ENCODE data around the gene CNBP.
"Not testable (repeated sequence)": the region's sequence is repeated elsewhere in the genome, so short reads cannot be mapped to it uniquely, and the experiment has no call there.

Gene CNBP

GRCh38 chr3:129183569-129184395 lies at the start of gene CNBP:
Gene CNBP (minus strand): TSS chr3:129183896. CDS start chr3:129171757, 12,139 bp downstream.
- peak; percentile 80 to 93 for DNase-seq (ENCODE audit: low read depth in 2 of 2)

DNA sequence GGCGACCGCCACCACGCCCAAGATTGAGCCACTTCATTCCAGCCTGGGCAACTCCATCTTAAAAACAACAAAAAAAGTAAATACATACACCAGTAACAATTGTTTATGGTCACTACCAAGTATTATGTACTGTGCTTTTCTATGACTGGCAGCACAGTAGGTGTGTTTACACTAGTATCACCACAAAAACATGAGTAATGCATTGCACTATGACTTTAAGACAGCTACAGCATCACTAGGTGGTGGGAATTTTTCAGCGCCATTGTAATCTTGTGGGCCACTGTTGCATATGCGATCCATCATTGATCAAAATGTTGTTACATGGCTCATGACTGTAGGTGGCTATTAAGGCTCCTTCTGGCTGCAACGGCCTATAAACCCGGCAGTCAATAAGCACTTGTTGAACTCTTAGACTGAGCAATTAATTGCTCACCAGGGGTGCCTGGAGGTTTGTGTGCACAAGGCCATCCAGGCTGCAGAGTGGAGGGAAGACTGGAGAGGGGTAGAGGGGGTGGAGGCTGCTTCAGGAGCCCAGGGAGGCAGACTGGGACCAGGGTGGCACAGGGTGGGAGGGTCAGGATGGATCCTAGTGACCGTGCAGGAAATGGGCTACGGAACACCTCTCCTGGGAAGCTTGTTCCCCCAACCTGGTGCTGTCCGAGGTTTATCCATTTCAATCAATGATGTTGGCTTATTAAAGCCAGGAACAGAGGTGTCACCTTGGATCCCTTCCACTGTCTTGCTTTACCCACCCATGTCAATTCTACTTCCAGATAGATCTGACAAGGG lies 47.8 kb upstream of the CNBP start:
- DNase-seq (ENCODE audit: low read depth in 2 of 2) = no peak

DNA sequence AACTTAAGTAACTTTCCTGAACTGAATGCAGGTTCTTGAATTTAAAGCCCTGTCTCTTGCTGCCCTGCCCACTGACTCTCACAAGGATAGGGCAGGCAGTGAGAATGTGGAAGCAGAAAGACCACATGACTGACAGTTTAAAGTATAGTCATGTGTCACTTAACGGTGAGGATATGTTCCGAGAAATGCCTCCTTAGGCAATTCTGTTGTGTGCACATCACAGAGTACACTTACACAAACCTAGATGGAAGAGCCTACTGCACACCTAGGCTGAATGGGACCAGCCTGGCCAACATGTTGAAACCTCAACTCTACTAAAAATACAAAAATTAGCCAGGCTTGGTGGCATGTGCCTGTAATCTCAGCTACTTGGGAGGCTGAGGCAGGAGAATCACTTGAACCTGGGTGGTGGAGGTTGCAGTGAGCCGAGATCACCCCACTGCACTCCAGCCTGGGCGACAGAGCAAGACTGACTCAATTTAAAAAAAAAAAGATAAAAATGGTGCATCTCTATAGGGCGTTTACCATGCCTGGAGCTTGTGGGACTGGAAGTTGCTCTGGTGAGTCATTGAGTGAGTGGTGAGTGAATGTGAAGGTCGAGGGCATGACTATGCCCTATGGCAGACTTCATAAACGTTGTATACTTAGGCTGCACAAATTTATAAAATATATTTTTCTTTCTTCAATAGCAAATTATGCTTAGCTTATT lies 46.8 kb upstream of the CNBP start:
- DNase-seq (ENCODE audit: low read depth in 2 of 2) = no peak

DNA sequence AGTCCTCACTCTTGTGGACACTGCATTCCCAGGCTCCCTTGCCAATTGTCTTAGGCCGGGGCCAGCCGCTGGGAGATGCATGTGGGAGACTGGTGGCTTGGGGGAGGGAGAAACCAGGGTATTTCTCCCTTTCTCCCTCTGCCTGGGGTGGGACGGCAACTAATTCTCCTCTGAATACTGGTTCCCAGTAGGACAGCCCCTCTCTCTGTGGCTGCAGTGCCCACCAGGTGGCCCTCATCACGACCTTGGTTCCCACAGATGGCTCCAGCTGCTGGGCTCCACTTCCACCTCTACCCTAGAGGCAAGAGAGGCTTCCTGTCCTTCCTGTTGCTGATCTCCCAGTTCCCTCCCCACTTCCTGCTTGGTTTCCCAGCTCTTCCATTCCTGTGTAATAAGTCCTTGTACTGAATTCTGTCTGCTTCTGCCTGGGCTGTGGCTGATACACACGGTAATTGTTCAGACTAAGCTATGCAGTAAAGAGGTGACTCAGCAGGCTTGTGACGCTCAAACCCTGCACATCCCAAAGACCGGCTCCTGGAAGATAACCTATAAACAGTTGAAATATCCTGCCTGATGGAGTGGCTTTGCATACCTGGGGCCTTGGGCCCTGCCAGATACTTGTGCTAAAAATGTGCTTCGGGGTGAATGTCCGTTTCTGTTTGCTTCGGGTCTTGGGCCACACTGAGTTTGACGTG lies 45.3 kb upstream of the CNBP start:
- no peak for DNase-seq (ENCODE audit: low read depth in 2 of 2)

DNA sequence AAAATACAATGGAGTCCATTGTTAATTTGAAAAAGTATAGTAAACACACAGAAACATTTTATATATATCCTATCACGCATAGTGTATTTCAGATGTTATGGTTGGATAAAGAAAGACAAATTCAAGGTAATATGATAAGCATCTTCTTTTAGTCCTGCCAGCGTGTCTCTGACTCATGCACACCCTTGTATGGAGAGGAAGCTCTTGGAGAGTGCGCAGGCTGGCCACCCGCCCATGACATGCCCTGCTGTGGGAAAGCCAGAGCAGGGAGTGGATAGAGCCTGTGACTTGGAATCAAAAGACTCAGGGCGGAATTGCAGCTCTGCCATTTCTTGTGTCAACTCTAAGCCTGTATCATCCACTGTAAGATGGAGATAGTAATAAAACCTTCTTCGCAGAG lies 42.7 kb upstream of the CNBP start:
- no peak for DNase-seq (ENCODE audit: low read depth in 2 of 2)

- no peak for DNase-seq (ENCODE audit: low read depth in 2 of 2)
Observed at GRCh38 chr3:129224984-129225393, 41.3 kb upstream of the CNBP start.

GRCh38 chr3:129224387-129224786 lies 40.7 kb upstream of the CNBP start:
- DNase-seq (ENCODE audit: low read depth in 2 of 2) = not testable (repeated sequence)

DNA sequence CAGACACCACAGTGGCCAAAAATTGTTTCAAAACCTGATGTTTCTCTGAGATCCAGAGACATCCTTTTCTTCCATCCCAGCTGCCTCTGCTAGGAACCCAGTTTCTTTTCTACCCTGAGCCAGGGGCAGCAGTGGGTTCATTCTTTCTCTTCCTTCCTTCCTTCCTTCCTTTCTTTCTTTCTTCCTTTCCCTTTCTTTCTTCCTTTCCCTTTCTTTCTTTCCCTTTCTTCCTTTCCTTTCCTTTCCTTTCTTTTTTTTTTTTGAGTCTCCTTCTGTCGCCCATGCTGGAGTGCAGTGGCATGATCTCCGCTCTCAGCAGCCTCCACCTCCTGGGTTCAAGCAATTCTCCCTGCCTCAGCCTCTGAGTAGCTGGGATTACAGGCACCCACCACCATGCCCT lies 35.0 kb upstream of the CNBP start:
- no peak for DNase-seq (ENCODE audit: low read depth in 2 of 2)

GRCh38 chr3:129213238-129213637 lies 29.5 kb upstream of the CNBP start:
- no peak for DNase-seq (ENCODE audit: low read depth in 2 of 2)

DNA sequence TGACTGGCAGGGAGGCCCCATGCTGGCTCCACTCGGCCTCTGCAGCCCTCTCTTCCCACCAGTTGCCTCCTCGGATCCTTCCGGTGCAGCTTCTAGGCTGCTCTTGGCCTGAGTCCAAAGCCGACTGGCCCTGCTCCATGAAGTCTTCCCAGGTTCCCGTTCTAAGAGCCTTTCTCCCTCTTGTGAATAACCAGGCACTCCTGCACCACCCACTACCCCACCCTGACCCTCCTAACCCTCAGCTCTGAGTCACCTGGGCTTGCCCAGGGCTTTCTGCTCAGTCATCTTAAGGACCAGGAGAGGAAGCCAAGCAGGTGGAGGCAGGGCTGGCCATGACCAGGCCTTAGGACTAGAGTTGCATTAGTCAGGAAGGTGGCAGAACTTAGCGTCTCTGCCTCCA lies 28.1 kb upstream of the CNBP start:
- DNase-seq (ENCODE audit: low read depth in 2 of 2) = no peak

DNA sequence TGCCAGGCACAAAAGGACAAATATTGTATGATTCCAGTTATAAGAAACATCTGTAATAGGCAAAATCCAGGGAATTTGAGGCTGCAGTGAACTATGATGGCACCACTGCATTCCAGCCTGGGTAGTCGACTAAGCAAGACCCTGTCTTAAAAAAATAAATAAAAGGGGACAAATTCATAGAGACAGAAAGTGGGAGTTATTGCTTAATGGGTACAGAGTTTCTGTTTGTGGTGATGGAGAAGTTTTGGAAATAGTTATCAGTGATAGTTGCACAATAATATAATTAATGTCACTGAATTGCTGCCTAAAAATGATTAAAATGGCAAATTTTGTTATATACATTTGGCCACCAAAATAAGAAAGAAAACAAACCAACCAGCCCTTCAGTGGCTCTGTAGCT lies 27.6 kb upstream of the CNBP start:
- no peak for DNase-seq (ENCODE audit: low read depth in 2 of 2)

DNA sequence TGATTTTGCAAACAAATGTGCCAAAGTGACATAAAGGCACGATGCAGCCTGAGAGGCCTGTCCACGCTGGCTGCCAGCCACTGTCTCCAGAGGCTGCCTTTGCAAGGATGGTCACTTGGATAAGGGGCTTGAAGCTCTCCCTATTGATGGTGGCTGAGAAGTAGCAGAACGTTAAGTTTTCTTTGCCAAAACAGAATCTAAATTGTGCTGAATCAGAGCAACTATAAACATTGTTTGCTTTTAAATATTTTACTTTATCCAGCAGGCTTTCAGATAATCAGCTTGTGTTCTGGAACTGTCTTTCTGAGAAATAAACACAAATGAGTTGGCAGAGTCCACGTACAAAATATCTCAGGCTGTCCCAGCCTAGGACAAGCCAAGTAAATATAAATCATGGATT lies 23.8 kb upstream of the CNBP start:
- no peak for DNase-seq (ENCODE audit: low read depth in 2 of 2)

GRCh38 chr3:129205109-129205832 lies 21.6 kb upstream of the CNBP start:
- DNase-seq (ENCODE audit: low read depth in 2 of 2) = no peak

GRCh38 chr3:129204473-129204872 lies 20.8 kb upstream of the CNBP start:
- no peak for DNase-seq (ENCODE audit: low read depth in 2 of 2)

- no peak for DNase-seq (ENCODE audit: low read depth in 2 of 2)
Observed at GRCh38 chr3:129199366-129199765, 15.7 kb upstream of the CNBP start.

- no peak for DNase-seq (ENCODE audit: low read depth in 2 of 2)
Observed at GRCh38 chr3:129197321-129197720, 13.6 kb upstream of the CNBP start.

DNA sequence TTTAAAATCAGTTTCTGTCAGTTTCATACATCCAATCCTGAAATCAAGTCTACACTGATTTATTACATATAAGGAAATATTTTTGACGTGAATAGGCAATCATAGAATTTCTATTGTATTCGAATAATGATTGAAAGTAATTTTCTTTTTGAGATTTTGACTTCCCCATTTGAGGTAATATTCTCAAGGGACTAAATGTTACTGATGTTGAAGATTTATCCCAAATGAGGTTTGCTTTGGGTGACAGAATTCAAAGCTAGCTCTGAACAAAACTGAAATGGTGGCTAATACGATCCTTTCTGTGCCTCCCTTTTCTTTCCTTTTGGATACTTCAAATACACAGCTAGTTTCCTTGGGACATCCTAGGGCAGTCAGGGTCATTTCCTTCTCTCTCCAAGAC lies 12.9 kb upstream of the CNBP start:
- no peak for DNase-seq (ENCODE audit: low read depth in 2 of 2)

DNA sequence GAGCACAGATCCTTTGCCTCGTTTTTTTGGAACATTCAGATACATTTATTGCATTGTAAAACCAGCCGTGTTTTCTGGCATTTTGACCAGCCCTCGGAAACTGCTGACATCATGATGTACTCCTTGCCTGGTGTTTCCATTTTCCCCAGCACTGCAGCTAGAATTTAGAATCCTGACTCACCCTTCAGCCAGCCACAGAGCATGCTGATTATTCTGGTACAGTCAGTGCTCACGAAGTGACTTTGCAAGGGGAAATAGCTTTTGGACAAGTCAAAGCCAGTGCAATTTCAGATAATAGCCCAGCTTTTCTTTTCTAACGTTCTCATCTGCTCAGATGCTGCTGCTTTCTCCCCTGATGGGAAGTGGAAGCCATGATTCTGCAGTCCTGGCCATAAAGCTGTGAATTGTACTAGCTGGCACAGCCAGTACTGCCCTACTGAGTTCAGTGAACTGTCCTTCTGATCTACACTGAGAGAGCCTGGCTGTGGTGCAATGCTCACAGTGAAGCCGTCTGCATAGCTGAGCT lies 12.1 kb upstream of the CNBP start:
- no peak for DNase-seq (ENCODE audit: low read depth in 2 of 2)

DNA sequence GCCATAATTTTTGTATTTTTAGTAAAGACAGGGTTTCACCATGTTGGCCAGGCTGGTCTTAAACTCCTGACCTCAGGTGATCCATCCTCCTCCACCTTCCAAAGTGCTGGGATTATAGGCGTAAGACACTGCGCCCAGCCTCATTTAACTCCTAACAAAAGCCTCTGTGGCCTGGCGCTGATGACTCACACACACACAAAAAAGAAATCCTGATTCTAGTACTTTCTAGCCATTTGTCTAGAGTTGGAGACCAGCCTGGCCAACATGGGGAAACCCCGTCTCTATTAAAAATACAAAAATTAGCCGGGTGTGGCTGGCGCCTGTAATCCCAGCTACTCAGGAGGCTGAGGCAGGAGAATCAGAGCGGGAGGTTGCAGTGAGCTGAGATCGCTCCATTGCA lies 6.1 kb upstream of the CNBP start:
- not testable (repeated sequence) for DNase-seq (ENCODE audit: low read depth in 2 of 2)

GRCh38 chr3:129187857-129188256 lies 4.2 kb upstream of the CNBP start:
- DNase-seq (ENCODE audit: low read depth in 2 of 2) = no peak

GRCh38 chr3:129185783-129186182 lies 2.1 kb upstream of the CNBP start:
- DNase-seq (ENCODE audit: low read depth in 2 of 2) = no peak
